Suprapubic skin (tissue), 4 donors: ENCODE measurements around the gene XRCC6. TPM values are rescaled to one million over a fixed set of nuclear protein-coding genes. Genes with fewer than 3 reads are reported as not detected.

ENCODE experiments used
- DNase-seq, 2 donors: peaks; one replicate each; pipeline ENCODE4 v3.0.0-alpha.2; 2019; ENCODE audit warnings: low spot score in 2 of 2
- H3K27ac ChIP-seq: fragments of 200-600 bp; sonication (generic); one replicate; pipeline ENCODE4 v1.5.1; 2019
- H3K27me3 ChIP-seq: fragments of 200-600 bp; sonication (generic); one replicate; pipeline ENCODE4 v1.5.1; 2019
- H3K36me3 ChIP-seq: fragments of 200-600 bp; sonication (generic); one replicate; pipeline ENCODE4 v1.5.1; 2019
- H3K4me1 ChIP-seq: fragments of 200-600 bp; sonication (generic); one replicate; pipeline ENCODE4 v1.5.1; 2019
- H3K4me3 ChIP-seq: fragments of 200-600 bp; sonication (generic); one replicate; pipeline ENCODE4 v1.5.1; 2019; ENCODE audit warnings: mild to moderate bottlenecking
- H3K9me3 ChIP-seq: fragments of 200-600 bp; sonication (generic); one replicate; pipeline ENCODE4 v1.5.1; 2019
- CTCF ChIP-seq, 2 donors: fragments of 200-600 bp in 1 of 2; fragments of 450-650 bp in 1 of 2; sonication (generic) in 1 of 2; IDR thresholded peaks; one replicate each; pipeline ENCODE4 v1.5.1; 2016 to 2019; ENCODE audit warnings: antibody characterized with exemption in 2 of 2, mild to moderate bottlenecking in 1 of 2, moderate library complexity in 1 of 2
- EP300 ChIP-seq: sonication (generic); formaldehyde crosslinking; IDR thresholded peaks from one replicate; pipeline ENCODE4 v1.6.1; 2017; ENCODE audit warnings: antibody characterized with exemption
- POLR2A ChIP-seq, 2 donors: fragments of 450-650 bp; IDR thresholded peaks; one replicate each; pipeline ENCODE4 v1.6.1; 2017; ENCODE audit warnings: antibody characterized with exemption in 2 of 2, mild to moderate bottlenecking in 2 of 2, moderate library complexity in 2 of 2
- POLR2AphosphoS5 ChIP-seq, 3 donors: sonication (generic); formaldehyde crosslinking; IDR thresholded peaks; one replicate each; pipeline ENCODE4 v1.6.1; 2017; ENCODE audit warnings: antibody characterized with exemption in 3 of 3
- WGBS: methylation state at CpG from one replicate; pipeline ENCODE4 v1.1.5; 2018; 5-methylcytosine and 5-hydroxymethylcytosine counted together
- total RNA-seq, 4 donors: library from RNA; depleted of rRNA; stranded (reverse); fragments of >200 nt; gene quantifications; one replicate each; pipeline ENCODE4 v1.1.0, GENCODE V29; 2016

Gene XRCC6
- total RNA-seq, 4 donors from 2014 or later = 131 to 194 (median 182) TPM

GRCh38 chr22:41595703-41596102 is 25.4 kb upstream of the XRCC6 start:
- Histone ChIP-seq H3K4me3 (no peak overlapping the region), H3K27me3 (no peaks in the 10 kb centered on the region), H3K27ac (no peak overlapping the region), H3K36me3 (peaks cover 10% of the 10 kb centered on the region), H3K9me3 (no peaks in the 10 kb centered on the region), H3K4me1 (peaks cover 19% of the 10 kb centered on the region)
- TF ChIP-seq CTCF (IDR thresholded peaks at IDR 0.05) (no peak), EP300 (no peak), POLR2AphosphoS5 (IDR thresholded peaks at IDR 0.05) (no peak), POLR2A (IDR thresholded peaks at IDR 0.05) (no peak)
- whole genome bisulfite sequencing = 81% methylated on average over 5 of the region's 5 CpGs
- no peak for DNase-seq

GRCh38 chr22:41596776-41597634 is 24.1 kb upstream of the XRCC6 start:
- 56% methylated on average over 12 of the region's 13 CpGs for WGBS
- H3K4me3 ChIP-seq = no peak overlapping the region
- H3K9me3 ChIP-seq = no peaks in the 10 kb centered on the region
- no peak for DNase-seq
- H3K27me3 ChIP-seq = no peaks in the 10 kb centered on the region
- peaks cover 19% of the 10 kb centered on the region for H3K4me1 ChIP-seq
- no peak for TF ChIP-seq POLR2A (IDR thresholded peaks at IDR 0.05)
- TF ChIP-seq CTCF (IDR thresholded peaks at IDR 0.05) = peak in 1 of 2 donors; percentile 75
- peak overlapping the region; percentile 32 for H3K27ac ChIP-seq
- H3K36me3 ChIP-seq = peaks cover 22% of the 10 kb centered on the region

- Histone ChIP-seq H3K4me1 (peaks cover 19% of the 10 kb centered on the region), H3K4me3 (no peak overlapping the region), H3K27me3 (no peaks in the 10 kb centered on the region), H3K36me3 (peaks cover 28% of the 10 kb centered on the region), H3K27ac (no peak overlapping the region), H3K9me3 (no peaks in the 10 kb centered on the region)
- DNase-seq = no peak
- 73% methylated on average over 1 of the region's 2 CpGs for WGBS
- TF ChIP-seq POLR2AphosphoS5 (IDR thresholded peaks at IDR 0.05) (no peak), CTCF (IDR thresholded peaks at IDR 0.05) (no peak), POLR2A (IDR thresholded peaks at IDR 0.05) (no peak), EP300 (no peak)
Measured at GRCh38 chr22:41597635-41597953, 23.5 kb upstream of the XRCC6 start.

- Histone ChIP-seq H3K27me3 (no peaks in the 10 kb centered on the region), H3K9me3 (no peaks in the 10 kb centered on the region), H3K27ac (peak overlapping the region; percentile 15), H3K4me3 (no peak overlapping the region), H3K36me3 (peaks cover 32% of the 10 kb centered on the region), H3K4me1 (peaks cover 19% of the 10 kb centered on the region)
- TF ChIP-seq EP300 (no peak), POLR2AphosphoS5 (IDR thresholded peaks at IDR 0.05) (no peak)
- DNase-seq = no peak
- 81% methylated on average over 5 of the region's 5 CpGs for WGBS
Measured at GRCh38 chr22:41598081-41598480, 23.0 kb upstream of the XRCC6 start.

GRCh38 chr22:41598891-41599635 is 22.0 kb upstream of the XRCC6 start:
- Histone ChIP-seq H3K27ac (peak overlapping the region; percentile 15), H3K36me3 (peaks cover 37% of the 10 kb centered on the region), H3K27me3 (no peaks in the 10 kb centered on the region), H3K9me3 (no peaks in the 10 kb centered on the region), H3K4me3 (no peak overlapping the region), H3K4me1 (peaks cover 19% of the 10 kb centered on the region)
- no peak for TF ChIP-seq POLR2AphosphoS5 (IDR thresholded peaks at IDR 0.05)
- no peak for TF ChIP-seq POLR2A (IDR thresholded peaks at IDR 0.05)
- TF ChIP-seq CTCF (IDR thresholded peaks at IDR 0.05) = no peak
- TF ChIP-seq EP300 = no peak
- DNase-seq = no peak
- WGBS = 76% methylated on average over 8 of the region's 8 CpGs
